A549 (cell line): Measurements from ENCODE around the gene FER. TPM values are rescaled to one million over a fixed set of nuclear protein-coding genes. Genes with fewer than 3 reads are reported as not detected.
A peak's percentile ranks its signal among the peaks of the same experiment; 100 is the strongest.
"Not testable (repeated sequence)": the region's sequence is repeated elsewhere in the genome, so short reads cannot be mapped to it uniquely, and the experiment has no call there.

ENCODE experiments used
- ATAC-seq, 2 experiments: fragments of 200-7000 bp in 1 of 2; fragments of >200 bp in 1 of 2; cut with Nextera tagmentation in 1 of 2; cut with Tn5 transposase in 1 of 2; 3 replicates each; pipeline versions ENCODE4 v1.8.0 to v1.9.1; 2018 to 2020; ENCODE audit warnings: mild to moderate bottlenecking in 1 of 2, moderate library complexity in 1 of 2
- CTCF ChIA-PET: fragments of 300-600 bp; sonication (Branson Sonifier 250); formaldehyde crosslinking; extraction: SDS; loops from one replicate; lab custom pipeline; 2021; ENCODE audit warnings: antibody characterized with exemption, inconsistent platforms; lab: Yijun Ruan, JAX
- POLR2A ChIA-PET: fragments of 350-600 bp; formaldehyde crosslinking; extraction: SDS; loops from one replicate; lab custom pipeline; 2021; ENCODE audit warnings: antibody characterized with exemption, inconsistent platforms; lab: Yijun Ruan, JAX
- DNase-seq, 2 experiments: peaks; one replicate each; pipeline versions ENCODE4 v3.0.0 to v3.0.0-alpha.2; 2011 to 2016; ENCODE audit warnings: low read depth in 1 of 2, low spot score in 1 of 2
- FAIRE-seq: peaks from 2 replicates; lab custom pipeline; 2011; peaks lifted over from hg19 to GRCh38; lab: Jason Lieb, UNC
- H3K27ac ChIP-seq, 2 experiments: fragments of >200 bp; sonication (Bioruptor Twin); formaldehyde crosslinking; 3 replicates each; pipeline ENCODE4 v1.5.1; 2016 to 2017
- H3K4me1 ChIP-seq: fragments of >200 bp; sonication (Bioruptor Twin); formaldehyde crosslinking; 3 replicates; pipeline ENCODE4 v1.6.1; 2016
- H3K4me2 ChIP-seq: fragments of >200 bp; sonication (Bioruptor Twin); formaldehyde crosslinking; 3 replicates; pipeline ENCODE4 v1.6.1; 2016
- H3K4me3 ChIP-seq: fragments of >200 bp; sonication (Bioruptor Twin); formaldehyde crosslinking; 3 replicates; pipeline ENCODE4 v1.5.1; 2016
- H3K9me3 ChIP-seq: fragments of >200 bp; sonication (Bioruptor Twin); formaldehyde crosslinking; 3 replicates; pipeline ENCODE4 v1.6.1; 2016
- CBX2 ChIP-seq: fragments of 200-600 bp; sonication (generic); IDR thresholded peaks from 2 replicates; pipeline ENCODE4 v1.6.1; 2016; ENCODE audit warnings: low read depth, mild to moderate bottlenecking, borderline replicate concordance
- ELK1 ChIP-seq: fragments of 150-350 bp; IDR thresholded peaks from 2 replicates; pipeline ENCODE4 v1.6.1; 2014; ENCODE audit warnings: low read depth, mild to moderate bottlenecking, low read length
- HES2 ChIP-seq: fragments of >200 bp; sonication (Bioruptor Twin); formaldehyde crosslinking; IDR thresholded peaks from 2 replicates; pipeline ENCODE4 v1.6.1; 2016
- HOXB5 ChIP-seq: fragments of 250-450 bp; sonication (Bioruptor Pico); IDR thresholded peaks from 2 replicates; pipeline ENCODE4 v1.5.0; 2020; ENCODE audit warnings: mild to moderate bottlenecking, moderate library complexity
- MAFK ChIP-seq: fragments of 450-650 bp; IDR thresholded peaks from 2 replicates; pipeline ENCODE4 v1.6.1; 2014; ENCODE audit not compliant: partially characterized antibody
- NFE2L2 ChIP-seq: fragments of 150-350 bp; conservative IDR thresholded peaks from 2 replicates; pipeline ENCODE4 v1.6.1; 2014; ENCODE audit warnings: low read length
- NPAS2 ChIP-seq: fragments of 250-450 bp; sonication (Bioruptor Pico); IDR thresholded peaks from 2 replicates; pipeline ENCODE4 v1.8.0; 2022; ENCODE audit warnings: mild to moderate bottlenecking, moderate library complexity, borderline replicate concordance
- NR3C1 ChIP-seq: fragments of >200 bp; sonication (Bioruptor Twin); formaldehyde crosslinking; IDR thresholded peaks from 3 replicates; pipeline ENCODE4 v1.6.1; 2017
- PHF8 ChIP-seq: fragments of 200-600 bp; sonication (generic); IDR thresholded peaks from 2 replicates; pipeline ENCODE4 v1.6.1; 2016; ENCODE audit warnings: low read depth, mild to moderate bottlenecking, antibody characterized with exemption, moderate library complexity, borderline replicate concordance
- POLR2A ChIP-seq: IDR thresholded peaks from 2 replicates; pipeline ENCODE4 v1.6.1; 2012; ENCODE audit warnings: mild to moderate bottlenecking, low read length
- SMC3 ChIP-seq: fragments of >200 bp; sonication (Bioruptor Twin); formaldehyde crosslinking; IDR thresholded peaks from 3 replicates; pipeline ENCODE4 v1.6.1; 2018; ENCODE audit warnings: inconsistent platforms
- TP53 ChIP-seq: fragments of 250-450 bp; sonication (Bioruptor Pico); IDR thresholded peaks from 2 replicates; pipeline ENCODE4 v1.5.0; 2021; ENCODE audit warnings: mild to moderate bottlenecking, moderate library complexity
- ZC3H11A ChIP-seq: fragments of 450-650 bp; IDR thresholded peaks from 2 replicates; pipeline ENCODE4 v1.6.1; 2014; ENCODE audit warnings: antibody characterized with exemption, mild to moderate bottlenecking
- ZFP36 ChIP-seq: fragments of 450-650 bp; IDR thresholded peaks from 2 replicates; pipeline ENCODE4 v1.6.1; 2014; ENCODE audit warnings: borderline replicate concordance; ENCODE audit not compliant: partially characterized antibody
- WGBS: methylation state at CpG from one replicate; pipeline ENCODE4 v1.1.6; 2017; ENCODE audit errors: missing lambda C conversion rate; 5-methylcytosine and 5-hydroxymethylcytosine counted together
- polyA plus RNA-seq, 4 experiments: library from polyadenylated mRNA; depleted of rRNA in 3 of 4; stranded (reverse); fragments of >200 nt; fragmentation: RNase III in 1 of 4; extraction: RNeasy Plus Mini Kit Qiagen cat#74134 plus additional on column Dnase treatment in 1 of 4; gene quantifications; 2 replicates in 3 of 4; 3 replicates in 1 of 4; pipeline ENCODE4 v1.2.3, GENCODE V29; 2011 to 2017
- TF ChIP-seq, protein P1 (sequence below): fragments of >200 bp; sonication (Bioruptor Twin); formaldehyde crosslinking; IDR thresholded peaks from 3 replicates; pipeline ENCODE4 v1.5.1; 2016
- TF ChIP-seq, protein P2 (sequence below): fragments of >200 bp; sonication (Bioruptor Twin); formaldehyde crosslinking; IDR thresholded peaks from 3 replicates; pipeline ENCODE4 v1.6.1; 2016

FER gene
- polyA plus RNA-seq, 2 of the 4 experiments (the other 2 are of a cell fraction) = 3.6 to 12.3 TPM

DNA sequence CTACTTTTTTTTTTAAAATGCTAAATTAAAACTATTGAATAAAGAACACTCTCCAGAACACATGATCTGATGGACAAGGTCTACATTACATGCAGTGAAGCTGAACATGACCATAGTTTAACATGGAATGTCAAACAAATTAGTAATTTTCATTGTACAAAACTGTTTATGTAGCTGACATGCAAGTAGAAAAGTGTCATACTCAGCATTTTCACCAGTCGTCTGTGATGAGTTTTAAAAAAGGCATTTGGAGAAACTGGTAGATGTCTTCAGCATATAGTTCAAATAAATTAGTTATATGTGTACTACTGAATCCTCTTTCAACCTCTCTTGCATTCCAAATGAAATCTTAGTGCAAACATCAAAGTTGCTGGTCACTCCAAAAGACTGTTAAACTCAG lies 301.9 kb downstream of the FER start:
- TF ChIP-seq NFE2L2 = no peak
- TF ChIP-seq NR3C1 = no peak
- TF ChIP-seq NPAS2 = no peak
- TF ChIP-seq MAFK = peak; percentile 92
- TF ChIP-seq ZC3H11A = no peak
- Histone ChIP-seq H3K4me1 (no peaks in the 10 kb centered on the region), H3K27ac (no peak overlapping the region), H3K4me3 (no peak overlapping the region), H3K4me2 (no peak overlapping the region), H3K9me3 (no peaks in the 10 kb centered on the region)
- 69% methylated on average over 1 of the region's 1 CpG for WGBS
- no peak for FAIRE-seq
- CTCF ChIA-PET = interaction anchor here (1.0 kb wide), 1 partner anchor 25 kb away, joined by 3 read pairs; no protein-coding TSS in a partner anchor
- no peak for ATAC-seq
- POLR2A ChIA-PET = no interaction called here
- DNase-seq = no peak

DNA sequence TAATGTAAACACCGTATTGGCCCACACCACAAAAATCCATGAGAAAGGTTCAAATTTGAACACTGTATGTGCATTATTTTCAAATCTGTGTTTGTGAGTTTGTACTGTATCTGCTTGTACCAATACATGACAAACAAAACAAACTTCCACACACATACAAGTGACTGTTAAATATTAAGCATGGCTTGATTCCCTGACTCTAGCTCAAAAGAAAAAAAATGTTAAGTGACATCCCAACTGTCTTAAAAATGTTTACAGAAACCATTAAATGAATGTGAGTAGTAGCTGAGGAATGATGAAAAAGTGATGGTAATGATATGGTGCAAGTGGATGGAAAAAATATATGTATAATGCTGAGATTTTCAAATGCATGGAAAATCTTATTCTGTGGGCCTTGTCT lies 302.6 kb downstream of the FER start:
- H3K4me3 ChIP-seq, H3K27ac ChIP-seq, H3K4me2 ChIP-seq: not testable (repeated sequence)

GRCh38 chr5:109052216-109052615 lies 304.5 kb downstream of the FER start:
- CTCF ChIA-PET, H3K27ac ChIP-seq, H3K9me3 ChIP-seq, DNase-seq, H3K4me1 ChIP-seq, ATAC-seq, POLR2A ChIA-PET, H3K4me2 ChIP-seq, FAIRE-seq, H3K4me3 ChIP-seq: not testable (repeated sequence)
- 88% methylated on average over 5 of the region's 5 CpGs for WGBS

More for the DNA sequence above, 302.6 kb downstream of the FER start:
- CTCF ChIA-PET, ATAC-seq, H3K4me1 ChIP-seq, H3K9me3 ChIP-seq, POLR2A ChIA-PET, DNase-seq: not testable (repeated sequence)
- WGBS = 21% methylated on average over 1 of the region's 1 CpG
- peak; percentile 82 for FAIRE-seq

GRCh38 chr5:109053995-109054417 lies 306.3 kb downstream of the FER start:
- Histone ChIP-seq H3K4me2 (no peak overlapping the region), H3K4me3 (no peak overlapping the region), H3K9me3 (no peaks in the 10 kb centered on the region), H3K4me1 (no peaks in the 10 kb centered on the region), H3K27ac (no peak overlapping the region)
- ATAC-seq (no peak), DNase-seq (no peak), FAIRE-seq (no peak)
- TF ChIP-seq PHF8 = no peak
- WGBS = 79% methylated on average over 4 of the region's 4 CpGs
- POLR2A ChIA-PET = no interaction called here
- CTCF ChIA-PET = no interaction called here

GRCh38 chr5:109060378-109061025 lies 312.8 kb downstream of the FER start:
- CTCF ChIA-PET = no interaction called here
- no peak for TF ChIP-seq TP53
- no peak for TF ChIP-seq SMC3
- TF ChIP-seq PHF8 = no peak
- no peak for TF ChIP-seq POLR2A
- TF ChIP-seq, protein P1, sequence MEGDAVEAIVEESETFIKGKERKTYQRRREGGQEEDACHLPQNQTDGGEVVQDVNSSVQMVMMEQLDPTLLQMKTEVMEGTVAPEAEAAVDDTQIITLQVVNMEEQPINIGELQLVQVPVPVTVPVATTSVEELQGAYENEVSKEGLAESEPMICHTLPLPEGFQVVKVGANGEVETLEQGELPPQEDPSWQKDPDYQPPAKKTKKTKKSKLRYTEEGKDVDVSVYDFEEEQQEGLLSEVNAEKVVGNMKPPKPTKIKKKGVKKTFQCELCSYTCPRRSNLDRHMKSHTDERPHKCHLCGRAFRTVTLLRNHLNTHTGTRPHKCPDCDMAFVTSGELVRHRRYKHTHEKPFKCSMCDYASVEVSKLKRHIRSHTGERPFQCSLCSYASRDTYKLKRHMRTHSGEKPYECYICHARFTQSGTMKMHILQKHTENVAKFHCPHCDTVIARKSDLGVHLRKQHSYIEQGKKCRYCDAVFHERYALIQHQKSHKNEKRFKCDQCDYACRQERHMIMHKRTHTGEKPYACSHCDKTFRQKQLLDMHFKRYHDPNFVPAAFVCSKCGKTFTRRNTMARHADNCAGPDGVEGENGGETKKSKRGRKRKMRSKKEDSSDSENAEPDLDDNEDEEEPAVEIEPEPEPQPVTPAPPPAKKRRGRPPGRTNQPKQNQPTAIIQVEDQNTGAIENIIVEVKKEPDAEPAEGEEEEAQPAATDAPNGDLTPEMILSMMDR = no peak
- TF ChIP-seq, protein P2, sequence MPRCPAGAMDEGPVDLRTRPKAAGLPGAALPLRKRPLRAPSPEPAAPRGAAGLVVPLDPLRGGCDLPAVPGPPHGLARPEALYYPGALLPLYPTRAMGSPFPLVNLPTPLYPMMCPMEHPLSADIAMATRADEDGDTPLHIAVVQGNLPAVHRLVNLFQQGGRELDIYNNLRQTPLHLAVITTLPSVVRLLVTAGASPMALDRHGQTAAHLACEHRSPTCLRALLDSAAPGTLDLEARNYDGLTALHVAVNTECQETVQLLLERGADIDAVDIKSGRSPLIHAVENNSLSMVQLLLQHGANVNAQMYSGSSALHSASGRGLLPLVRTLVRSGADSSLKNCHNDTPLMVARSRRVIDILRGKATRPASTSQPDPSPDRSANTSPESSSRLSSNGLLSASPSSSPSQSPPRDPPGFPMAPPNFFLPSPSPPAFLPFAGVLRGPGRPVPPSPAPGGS = no peak
- no peak for TF ChIP-seq ELK1
- TF ChIP-seq HOXB5 (CRISPR knock-in tag) = no peak
- no peak for TF ChIP-seq HES2
- TF ChIP-seq ZFP36 = no peak
- no peak for TF ChIP-seq MAFK
- TF ChIP-seq CBX2 = no peak
- no peak overlapping the region for H3K27ac ChIP-seq
- POLR2A ChIA-PET = no interaction called here
- FAIRE-seq = no peak
- no peak for DNase-seq
- H3K4me3 ChIP-seq = no peak overlapping the region
- H3K4me1 ChIP-seq = no peaks in the 10 kb centered on the region
- no peaks in the 10 kb centered on the region for H3K9me3 ChIP-seq
- WGBS = 93% methylated on average over 7 of the region's 7 CpGs
- no peak for ATAC-seq
- no peak overlapping the region for H3K4me2 ChIP-seq
